GM18907 (cell line): ENCODE measurements around the gene ENOX1.

Experiments used
- ATAC-seq: cut with Tn5 transposase; IDR thresholded peaks from one replicate; pipeline ENCODE4 v1.9.1; 2021; ENCODE audit warnings: mild to moderate bottlenecking, moderate library complexity; ENCODE audit not compliant: unreplicated experiment

ENOX1 gene

DNA sequence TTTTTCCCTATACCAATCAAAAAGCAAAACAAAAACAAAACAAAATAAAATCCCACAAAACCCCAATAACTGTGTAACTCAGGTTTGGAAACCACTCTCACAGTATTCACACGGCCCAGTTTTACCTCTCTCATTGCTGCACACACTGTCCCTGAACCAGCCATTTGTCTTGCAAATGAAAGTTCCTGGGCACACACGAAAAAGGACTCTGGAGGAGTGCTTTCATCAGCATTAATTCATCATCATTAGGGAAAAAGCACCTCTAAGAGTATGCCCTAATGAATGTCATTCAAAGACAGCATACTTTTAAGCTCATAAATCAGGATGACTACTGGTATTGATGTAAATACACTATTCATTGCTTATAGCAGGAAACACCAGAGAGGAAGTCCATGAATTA is 457.1 kb downstream of the ENOX1 start:
- ATAC-seq, result no peak

GRCh38 chr13:43328907-43329306 is 457.9 kb downstream of the ENOX1 start:
- no peak for ATAC-seq

- no peak for ATAC-seq
These were observed 460.7 kb downstream of the ENOX1 start for GRCh38 chr13:43326100-43326499.

- ATAC-seq, result no peak
These were observed 461.1 kb downstream of the ENOX1 start for GRCh38 chr13:43325636-43326035.

- no peak for ATAC-seq
These were observed 462.6 kb downstream of the ENOX1 start for GRCh38 chr13:43324129-43324528.

DNA sequence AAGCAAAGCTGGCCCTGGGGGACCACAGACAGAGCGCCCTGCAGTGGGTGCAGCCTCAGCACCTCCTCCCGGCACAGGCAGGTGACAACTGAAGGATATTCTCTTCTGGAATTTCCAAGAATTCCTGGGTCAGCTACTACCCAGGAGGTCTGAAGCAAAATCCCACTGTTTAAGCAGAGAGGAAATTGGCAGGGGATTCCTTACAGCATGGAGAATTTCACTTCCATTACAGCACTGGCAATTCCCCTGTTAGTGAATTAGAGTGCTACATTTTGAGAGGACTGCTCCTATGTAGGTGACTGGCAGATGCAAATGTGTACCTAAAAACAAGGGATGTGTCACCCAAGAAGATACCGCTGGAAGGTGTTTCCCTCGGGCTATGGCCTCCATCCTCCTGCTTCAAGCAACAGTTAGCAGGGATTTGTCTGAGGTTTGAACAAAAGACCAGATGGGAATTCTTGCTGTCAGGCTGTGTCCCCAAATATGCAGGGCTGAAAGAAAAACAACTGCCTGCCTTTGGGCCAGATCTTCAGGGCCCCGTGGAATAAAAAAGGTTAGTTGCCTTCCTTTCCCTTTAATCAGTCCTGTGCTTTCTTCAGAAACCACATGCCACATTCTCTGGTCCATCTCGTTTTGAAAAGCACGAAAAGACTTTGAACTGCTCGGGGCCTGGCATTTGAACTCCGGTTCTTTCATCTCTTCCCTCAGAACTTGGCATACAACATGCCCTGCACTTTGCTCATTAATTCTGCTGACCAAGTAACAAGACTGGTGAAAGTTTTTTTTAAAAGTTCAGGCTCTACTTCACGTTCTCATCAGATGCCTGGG is 466.9 kb downstream of the ENOX1 start:
- no peak for ATAC-seq

DNA sequence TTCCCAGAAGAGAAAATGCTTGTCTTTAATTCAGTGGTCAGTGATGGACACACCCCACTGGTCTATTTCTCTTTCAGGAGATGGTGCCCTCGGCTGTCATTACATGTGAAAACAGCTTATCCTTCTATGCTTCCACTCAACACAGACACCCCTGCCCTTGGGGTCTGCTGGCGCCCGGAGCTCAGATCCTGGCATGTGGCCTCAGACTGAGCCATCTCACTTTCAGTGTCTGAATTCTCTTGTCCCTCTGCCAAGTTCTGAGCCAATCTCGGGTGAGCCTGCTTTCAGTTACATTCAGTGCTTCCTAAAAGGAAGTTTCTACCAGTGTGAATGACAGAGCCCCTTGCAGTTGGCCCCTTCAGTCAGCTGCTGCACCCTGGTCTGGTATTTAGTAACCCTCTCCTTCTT is 469.8 kb downstream of the ENOX1 start:
- ATAC-seq, result no peak

DNA sequence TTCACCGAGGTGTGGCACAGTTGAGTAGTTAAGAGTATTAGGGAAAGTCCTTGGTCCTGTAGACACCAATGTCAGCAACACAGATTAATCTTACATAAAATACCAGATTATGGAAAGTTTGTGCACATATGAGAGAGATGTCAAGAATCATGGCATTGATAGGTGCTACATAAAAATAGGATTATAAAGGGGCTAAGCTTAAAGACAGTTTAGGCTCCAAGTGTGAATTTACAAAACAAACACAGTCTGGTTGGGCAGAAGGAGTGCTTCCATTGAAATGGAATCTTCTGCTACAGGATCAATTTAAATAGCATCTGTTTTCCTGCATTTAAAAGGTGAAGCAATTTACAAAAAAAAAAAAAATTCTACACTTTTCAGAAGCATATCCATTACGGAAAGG is 470.5 kb downstream of the ENOX1 start:
- ATAC-seq, result no peak

DNA sequence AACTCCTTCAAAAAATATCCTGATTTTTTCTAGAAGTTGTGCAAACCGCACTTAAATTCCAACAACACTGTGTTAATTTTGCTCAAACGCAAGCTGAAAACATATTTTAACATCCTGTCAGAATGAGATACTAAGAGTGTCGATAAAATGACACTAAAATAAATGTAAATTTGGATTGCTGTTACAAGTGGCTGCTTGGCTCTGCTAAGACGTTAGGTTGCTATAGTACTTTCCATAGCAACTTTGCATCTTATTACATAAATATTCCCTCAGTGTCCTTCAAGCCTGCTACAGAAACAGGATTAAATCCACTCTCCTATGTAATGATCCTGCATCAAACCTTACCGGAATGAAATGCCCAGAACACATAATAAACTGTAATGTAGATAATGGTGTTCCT is 471.2 kb downstream of the ENOX1 start:
- no peak for ATAC-seq

DNA sequence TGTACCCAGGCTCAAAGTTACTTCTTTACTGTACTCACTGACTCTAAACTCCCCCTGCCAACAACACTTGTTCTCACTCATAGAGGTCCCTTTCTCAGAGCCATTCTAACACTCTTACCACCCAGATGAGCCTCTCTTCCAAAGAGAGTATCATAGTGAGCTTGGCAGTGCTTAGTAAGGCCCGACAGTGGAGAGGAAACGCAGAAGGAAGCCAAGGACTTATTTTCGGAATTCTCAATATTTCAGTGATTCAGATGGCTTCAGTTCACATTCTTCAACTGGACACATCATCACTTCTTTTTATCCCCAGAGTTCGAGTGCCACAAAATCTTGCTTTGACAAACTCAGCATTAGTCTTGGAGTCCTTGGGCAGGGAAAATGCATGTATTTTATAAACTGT is 477.5 kb downstream of the ENOX1 start:
- no peak for ATAC-seq

GRCh38 chr13:43307921-43308433 is 478.8 kb downstream of the ENOX1 start:
- ATAC-seq, result peak; percentile 88

- ATAC-seq, result no peak
These were observed 479.4 kb downstream of the ENOX1 start for GRCh38 chr13:43307221-43307920.

- ATAC-seq, result no peak
These were observed 480.4 kb downstream of the ENOX1 start for GRCh38 chr13:43306372-43306771.

DNA sequence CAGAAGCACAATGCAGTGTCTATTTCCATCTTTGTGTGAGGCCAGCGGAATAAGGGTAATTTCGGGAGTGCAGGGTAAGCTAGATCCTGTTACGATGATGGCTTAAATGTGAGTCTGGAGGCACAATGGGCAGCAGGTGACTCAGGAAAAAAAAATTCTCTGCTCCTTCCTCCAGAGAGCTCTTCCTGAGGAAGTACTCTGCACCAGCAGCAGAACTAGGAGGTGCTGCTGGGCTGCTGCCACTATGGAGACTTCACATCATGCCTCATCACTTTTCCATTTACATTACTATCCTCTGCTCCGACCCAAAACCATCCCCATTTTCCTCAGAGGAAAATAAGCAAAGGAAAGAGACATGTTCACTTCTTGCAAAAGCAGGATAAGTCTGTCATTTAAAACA is 481.4 kb downstream of the ENOX1 start:
- no peak for ATAC-seq

DNA sequence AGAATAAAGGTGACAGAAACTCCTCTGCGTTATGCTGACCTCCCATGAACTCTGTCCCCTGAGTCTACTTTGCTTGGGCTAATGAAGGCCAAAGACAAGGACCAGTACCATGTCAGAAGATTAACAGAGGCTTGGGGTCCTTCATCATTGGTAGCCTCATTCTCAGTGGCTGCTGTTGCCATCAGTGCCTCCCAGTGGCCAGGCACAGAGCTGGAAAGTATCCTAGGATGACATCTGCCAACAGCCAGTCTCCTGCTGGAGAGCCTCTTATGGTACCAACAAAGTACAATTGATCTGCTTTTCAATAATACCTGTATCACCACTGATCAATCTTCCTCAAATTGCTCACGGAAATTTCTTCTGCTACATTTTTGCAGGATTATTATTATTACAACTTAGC is 481.8 kb downstream of the ENOX1 start:
- ATAC-seq, result no peak

- no peak for ATAC-seq
These were observed 482.3 kb downstream of the ENOX1 start for GRCh38 chr13:43304449-43304848.

DNA sequence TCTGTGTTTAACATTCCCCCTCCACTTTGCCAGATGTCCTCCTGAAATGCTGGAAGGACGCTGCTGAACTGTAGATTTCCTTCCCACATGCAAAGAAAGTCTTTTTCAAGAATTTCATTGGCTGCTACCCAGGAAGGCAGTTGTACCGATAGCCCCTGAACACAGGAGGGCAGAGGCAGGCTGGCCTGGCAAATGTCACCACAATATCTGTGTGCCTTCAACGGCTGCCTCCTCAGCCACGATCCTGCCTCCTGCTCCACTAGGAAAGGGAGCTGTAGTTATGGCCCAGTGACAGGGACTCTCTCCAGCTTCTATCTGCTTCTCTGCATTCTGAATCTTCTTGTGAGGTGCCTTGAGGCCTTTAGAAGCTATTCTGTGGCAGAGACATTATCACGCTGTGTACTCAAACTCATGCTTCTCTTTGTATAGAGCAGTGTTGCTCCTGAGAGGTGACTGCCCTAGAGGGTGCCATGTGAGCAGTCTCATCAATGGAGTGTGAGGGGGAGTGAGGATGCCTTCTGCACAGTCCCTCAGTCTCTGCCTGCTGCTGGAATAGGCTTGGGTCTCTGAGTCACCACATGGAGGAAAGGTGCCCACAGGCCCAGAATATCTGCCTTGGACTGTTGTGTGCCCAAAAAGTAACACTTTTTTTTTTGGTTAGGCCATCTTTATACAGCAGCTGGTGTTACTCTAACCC is 483.6 kb downstream of the ENOX1 start:
- ATAC-seq, result peak; percentile 60

- ATAC-seq, result no peak
These were observed 485.3 kb downstream of the ENOX1 start for GRCh38 chr13:43301346-43301969.

- ATAC-seq, result no peak
These were observed 485.9 kb downstream of the ENOX1 start for GRCh38 chr13:43300865-43301264.

GRCh38 chr13:43299374-43299773 is 487.4 kb downstream of the ENOX1 start:
- ATAC-seq, result no peak

GRCh38 chr13:43298816-43299215 is 488.0 kb downstream of the ENOX1 start:
- no peak for ATAC-seq
